Measurements from ENCODE around the gene ANKRD13A. TPM values are rescaled to one million over a fixed set of nuclear protein-coding genes. Genes with fewer than 3 reads are reported as not detected.

The ANKRD13A gene
- total and polyA plus RNA-seq, 2 of the 13 experiments (the other 11 are each of a cell fraction or from before 2014, with no cell fraction given), result 34.1 to 41.6 TPM

DNA sequence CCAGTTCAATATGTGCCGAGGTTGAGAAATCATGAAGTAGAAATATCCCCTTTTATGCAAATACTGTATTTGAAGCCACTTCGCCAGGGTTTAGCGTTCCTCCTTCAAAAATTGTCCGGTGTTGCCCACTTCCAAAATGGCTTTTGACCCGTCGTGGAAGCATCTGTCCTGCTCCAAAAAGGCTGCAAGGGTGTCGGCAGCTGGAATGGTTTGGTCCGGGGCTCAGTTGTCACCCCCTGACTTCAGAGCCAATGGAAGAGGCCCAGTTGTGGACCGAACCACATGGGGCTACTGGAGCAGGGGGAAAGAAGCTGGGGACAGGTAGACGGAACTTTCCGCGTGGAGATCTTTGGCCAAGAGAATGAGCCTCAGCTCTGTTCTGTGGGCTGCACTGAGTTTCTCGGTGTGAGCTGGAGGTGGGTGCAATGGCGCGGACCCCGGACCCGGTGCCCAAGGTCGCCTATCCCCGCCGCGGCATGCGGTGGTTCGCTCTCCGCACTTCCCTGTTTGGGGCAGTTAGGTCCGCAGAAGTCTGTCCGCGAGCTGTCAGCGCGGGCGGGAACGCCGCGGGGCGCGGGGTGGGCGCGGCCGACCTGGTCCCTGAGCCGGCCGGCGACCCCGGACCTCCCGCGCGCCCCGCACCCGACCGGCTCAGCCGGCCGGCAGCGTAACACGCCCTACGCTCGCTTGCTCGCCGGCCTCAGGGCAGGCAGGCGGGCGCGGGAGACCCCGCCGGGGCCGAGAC, at the start of gene ANKRD13A (continued):
- TF ChIP-seq ZNF558 (CRISPR knock-in tag; IDR thresholded peaks at IDR 0.05; ENCODE audit: borderline replicate concordance), result peak; percentile 71; the same call in 1 of the 2 replicates
- TF ChIP-seq BHLHE40 (IDR thresholded peaks at IDR 0.05; ENCODE audit: low read length), result peak; percentile 99
- no peak; the same call in none of the 2 replicates for TF ChIP-seq RNF2 (conservative IDR thresholded peaks at IDR 0.05; ENCODE audit: low read depth)
- TF ChIP-seq SOX5 (CRISPR knock-in tag; IDR thresholded peaks at IDR 0.05; ENCODE audit: borderline replicate concordance), result peak; percentile 27; the same call in 1 of the 2 replicates
- TF ChIP-seq SAP130 (CRISPR knock-in tag; IDR thresholded peaks at IDR 0.05; ENCODE audit: low read depth), result peak; percentile 85
- TF ChIP-seq, protein P1, sequence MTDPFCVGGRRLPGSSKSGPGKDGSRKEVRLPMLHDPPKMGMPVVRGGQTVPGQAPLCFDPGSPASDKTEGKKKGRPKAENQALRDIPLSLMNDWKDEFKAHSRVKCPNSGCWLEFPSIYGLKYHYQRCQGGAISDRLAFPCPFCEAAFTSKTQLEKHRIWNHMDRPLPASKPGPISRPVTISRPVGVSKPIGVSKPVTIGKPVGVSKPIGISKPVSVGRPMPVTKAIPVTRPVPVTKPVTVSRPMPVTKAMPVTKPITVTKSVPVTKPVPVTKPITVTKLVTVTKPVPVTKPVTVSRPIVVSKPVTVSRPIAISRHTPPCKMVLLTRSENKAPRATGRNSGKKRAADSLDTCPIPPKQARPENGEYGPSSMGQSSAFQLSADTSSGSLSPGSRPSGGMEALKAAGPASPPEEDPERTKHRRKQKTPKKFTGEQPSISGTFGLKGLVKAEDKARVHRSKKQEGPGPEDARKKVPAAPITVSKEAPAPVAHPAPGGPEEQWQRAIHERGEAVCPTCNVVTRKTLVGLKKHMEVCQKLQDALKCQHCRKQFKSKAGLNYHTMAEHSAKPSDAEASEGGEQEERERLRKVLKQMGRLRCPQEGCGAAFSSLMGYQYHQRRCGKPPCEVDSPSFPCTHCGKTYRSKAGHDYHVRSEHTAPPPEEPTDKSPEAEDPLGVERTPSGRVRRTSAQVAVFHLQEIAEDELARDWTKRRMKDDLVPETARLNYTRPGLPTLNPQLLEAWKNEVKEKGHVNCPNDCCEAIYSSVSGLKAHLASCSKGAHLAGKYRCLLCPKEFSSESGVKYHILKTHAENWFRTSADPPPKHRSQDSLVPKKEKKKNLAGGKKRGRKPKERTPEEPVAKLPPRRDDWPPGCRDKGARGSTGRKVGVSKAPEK (CRISPR knock-in tag; IDR thresholded peaks at IDR 0.05; ENCODE audit: borderline replicate concordance), result no peak
- TF ChIP-seq ZNF430 (CRISPR knock-in tag; IDR thresholded peaks at IDR 0.05), result no peak
- TF ChIP-seq FOXK1 (CRISPR knock-in tag; IDR thresholded peaks at IDR 0.05; ENCODE audit: borderline replicate concordance, low read depth), result peak; percentile 18; the same call in 1 of the 2 replicates
- TF ChIP-seq FOXC1 (CRISPR knock-in tag; IDR thresholded peaks at IDR 0.05; ENCODE audit: borderline replicate concordance), result peak; percentile 91
- TF ChIP-seq TCF7L2 (IDR thresholded peaks at IDR 0.05; ENCODE audit: low read depth, low read length), result no peak
- no peak for TF ChIP-seq JDP2 (CRISPR knock-in tag; IDR thresholded peaks at IDR 0.05; ENCODE audit: borderline replicate concordance)
- no peak for TF ChIP-seq SOX6 (IDR thresholded peaks at IDR 0.05)
- peak; percentile 61 for TF ChIP-seq SOX6 (CRISPR knock-in tag; IDR thresholded peaks at IDR 0.05)
- peak; percentile 60; the same call in 1 of the 2 replicates for TF ChIP-seq ZSCAN21 (CRISPR knock-in tag; IDR thresholded peaks at IDR 0.05; ENCODE audit: borderline replicate concordance)
- TF ChIP-seq, protein P2, sequence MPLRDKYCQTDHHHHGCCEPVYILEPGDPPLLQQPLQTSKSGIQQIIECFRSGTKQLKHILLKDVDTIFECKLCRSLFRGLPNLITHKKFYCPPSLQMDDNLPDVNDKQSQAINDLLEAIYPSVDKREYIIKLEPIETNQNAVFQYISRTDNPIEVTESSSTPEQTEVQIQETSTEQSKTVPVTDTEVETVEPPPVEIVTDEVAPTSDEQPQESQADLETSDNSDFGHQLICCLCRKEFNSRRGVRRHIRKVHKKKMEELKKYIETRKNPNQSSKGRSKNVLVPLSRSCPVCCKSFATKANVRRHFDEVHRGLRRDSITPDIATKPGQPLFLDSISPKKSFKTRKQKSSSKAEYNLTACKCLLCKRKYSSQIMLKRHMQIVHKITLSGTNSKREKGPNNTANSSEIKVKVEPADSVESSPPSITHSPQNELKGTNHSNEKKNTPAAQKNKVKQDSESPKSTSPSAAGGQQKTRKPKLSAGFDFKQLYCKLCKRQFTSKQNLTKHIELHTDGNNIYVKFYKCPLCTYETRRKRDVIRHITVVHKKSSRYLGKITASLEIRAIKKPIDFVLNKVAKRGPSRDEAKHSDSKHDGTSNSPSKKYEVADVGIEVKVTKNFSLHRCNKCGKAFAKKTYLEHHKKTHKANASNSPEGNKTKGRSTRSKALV (CRISPR knock-in tag; IDR thresholded peaks at IDR 0.05), result 0 out of 2 replicates have a peak, but pooled peaks have one; percentile 45
- TF ChIP-seq, protein P3, sequence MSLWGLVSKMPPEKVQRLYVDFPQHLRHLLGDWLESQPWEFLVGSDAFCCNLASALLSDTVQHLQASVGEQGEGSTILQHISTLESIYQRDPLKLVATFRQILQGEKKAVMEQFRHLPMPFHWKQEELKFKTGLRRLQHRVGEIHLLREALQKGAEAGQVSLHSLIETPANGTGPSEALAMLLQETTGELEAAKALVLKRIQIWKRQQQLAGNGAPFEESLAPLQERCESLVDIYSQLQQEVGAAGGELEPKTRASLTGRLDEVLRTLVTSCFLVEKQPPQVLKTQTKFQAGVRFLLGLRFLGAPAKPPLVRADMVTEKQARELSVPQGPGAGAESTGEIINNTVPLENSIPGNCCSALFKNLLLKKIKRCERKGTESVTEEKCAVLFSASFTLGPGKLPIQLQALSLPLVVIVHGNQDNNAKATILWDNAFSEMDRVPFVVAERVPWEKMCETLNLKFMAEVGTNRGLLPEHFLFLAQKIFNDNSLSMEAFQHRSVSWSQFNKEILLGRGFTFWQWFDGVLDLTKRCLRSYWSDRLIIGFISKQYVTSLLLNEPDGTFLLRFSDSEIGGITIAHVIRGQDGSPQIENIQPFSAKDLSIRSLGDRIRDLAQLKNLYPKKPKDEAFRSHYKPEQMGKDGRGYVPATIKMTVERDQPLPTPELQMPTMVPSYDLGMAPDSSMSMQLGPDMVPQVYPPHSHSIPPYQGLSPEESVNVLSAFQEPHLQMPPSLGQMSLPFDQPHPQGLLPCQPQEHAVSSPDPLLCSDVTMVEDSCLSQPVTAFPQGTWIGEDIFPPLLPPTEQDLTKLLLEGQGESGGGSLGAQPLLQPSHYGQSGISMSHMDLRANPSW (CRISPR knock-in tag; IDR thresholded peaks at IDR 0.05; ENCODE audit: borderline replicate concordance), result 0 out of 2 replicates have a peak, but pooled peaks have one; percentile 48
- peak; percentile 78 for TF ChIP-seq PHF20 (CRISPR knock-in tag; IDR thresholded peaks at IDR 0.05)
- TF ChIP-seq, protein P4, sequence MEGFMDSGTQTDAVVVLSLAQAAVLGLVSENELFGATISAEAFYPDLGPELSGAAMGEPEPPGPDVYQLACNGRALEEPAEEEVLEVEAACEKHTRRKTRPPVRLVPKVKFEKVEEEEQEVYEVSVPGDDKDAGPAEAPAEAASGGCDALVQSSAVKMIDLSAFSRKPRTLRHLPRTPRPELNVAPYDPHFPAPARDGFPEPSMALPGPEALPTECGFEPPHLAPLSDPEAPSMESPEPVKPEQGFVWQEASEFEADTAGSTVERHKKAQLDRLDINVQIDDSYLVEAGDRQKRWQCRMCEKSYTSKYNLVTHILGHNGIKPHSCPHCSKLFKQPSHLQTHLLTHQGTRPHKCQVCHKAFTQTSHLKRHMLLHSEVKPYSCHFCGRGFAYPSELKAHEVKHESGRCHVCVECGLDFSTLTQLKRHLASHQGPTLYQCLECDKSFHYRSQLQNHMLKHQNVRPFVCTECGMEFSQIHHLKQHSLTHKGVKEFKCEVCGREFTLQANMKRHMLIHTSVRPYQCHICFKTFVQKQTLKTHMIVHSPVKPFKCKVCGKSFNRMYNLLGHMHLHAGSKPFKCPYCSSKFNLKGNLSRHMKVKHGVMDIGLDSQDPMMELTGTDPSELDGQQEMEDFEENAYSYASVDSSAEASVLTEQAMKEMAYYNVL (CRISPR knock-in tag; IDR thresholded peaks at IDR 0.05; ENCODE audit: borderline replicate concordance), result peak; percentile 61; the same call in 1 of the 2 replicates
- TF ChIP-seq KDM6A (CRISPR knock-in tag; IDR thresholded peaks at IDR 0.05; ENCODE audit: low read depth), result no peak

All from HepG2 (cell line).